NB4 (cell line): ENCODE data around the gene TMEM82.

Experiments used
- MYC ChIP-seq: IDR thresholded peaks from 2 replicates; pipeline ENCODE4 v1.6.1; 2011; ENCODE audit warnings: low read depth, low read length
- POLR2A ChIP-seq: IDR thresholded peaks from 2 replicates; pipeline ENCODE4 v1.6.1; 2011; ENCODE audit warnings: mild to moderate bottlenecking; ENCODE audit not compliant: insufficient read length; ENCODE audit errors: extremely low read depth
- TF ChIP-seq, protein P1 (sequence below): IDR thresholded peaks from one replicate; pipeline ENCODE4 v1.5.1; 2012; ENCODE audit warnings: low read depth, low read length
- TF ChIP-seq, protein P2 (sequence below): IDR thresholded peaks from 2 replicates; pipeline ENCODE4 v1.6.1; 2011; ENCODE audit warnings: low read depth, low read length

DNA sequence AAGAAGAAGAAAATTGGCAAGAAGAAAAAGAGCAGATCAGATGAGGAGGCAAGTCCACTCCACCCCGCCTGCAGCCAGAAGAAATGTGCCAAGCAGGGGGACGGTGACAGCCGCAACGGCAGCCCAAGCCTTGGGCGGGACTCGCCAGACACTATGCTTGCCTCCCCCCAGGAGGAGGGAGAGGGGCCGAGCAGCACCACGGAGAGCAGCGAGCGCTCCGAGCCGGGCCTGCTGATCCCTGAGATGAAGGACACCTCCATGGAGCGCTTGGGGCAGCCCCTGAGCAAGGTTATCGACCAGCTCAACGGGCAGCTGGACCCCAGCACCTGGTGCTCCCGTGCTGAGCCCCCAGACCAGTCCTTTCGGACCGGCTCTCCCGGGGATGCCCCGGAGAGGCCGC lies 15.3 kb upstream of the TMEM82 start:
- TF ChIP-seq, protein P1, sequence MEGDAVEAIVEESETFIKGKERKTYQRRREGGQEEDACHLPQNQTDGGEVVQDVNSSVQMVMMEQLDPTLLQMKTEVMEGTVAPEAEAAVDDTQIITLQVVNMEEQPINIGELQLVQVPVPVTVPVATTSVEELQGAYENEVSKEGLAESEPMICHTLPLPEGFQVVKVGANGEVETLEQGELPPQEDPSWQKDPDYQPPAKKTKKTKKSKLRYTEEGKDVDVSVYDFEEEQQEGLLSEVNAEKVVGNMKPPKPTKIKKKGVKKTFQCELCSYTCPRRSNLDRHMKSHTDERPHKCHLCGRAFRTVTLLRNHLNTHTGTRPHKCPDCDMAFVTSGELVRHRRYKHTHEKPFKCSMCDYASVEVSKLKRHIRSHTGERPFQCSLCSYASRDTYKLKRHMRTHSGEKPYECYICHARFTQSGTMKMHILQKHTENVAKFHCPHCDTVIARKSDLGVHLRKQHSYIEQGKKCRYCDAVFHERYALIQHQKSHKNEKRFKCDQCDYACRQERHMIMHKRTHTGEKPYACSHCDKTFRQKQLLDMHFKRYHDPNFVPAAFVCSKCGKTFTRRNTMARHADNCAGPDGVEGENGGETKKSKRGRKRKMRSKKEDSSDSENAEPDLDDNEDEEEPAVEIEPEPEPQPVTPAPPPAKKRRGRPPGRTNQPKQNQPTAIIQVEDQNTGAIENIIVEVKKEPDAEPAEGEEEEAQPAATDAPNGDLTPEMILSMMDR: no peak
- TF ChIP-seq POLR2A (no peak), MYC (no peak)
- TF ChIP-seq, protein P2, sequence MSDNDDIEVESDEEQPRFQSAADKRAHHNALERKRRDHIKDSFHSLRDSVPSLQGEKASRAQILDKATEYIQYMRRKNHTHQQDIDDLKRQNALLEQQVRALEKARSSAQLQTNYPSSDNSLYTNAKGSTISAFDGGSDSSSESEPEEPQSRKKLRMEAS: no peak
